ENCODE results near the gene PHLPP1.

- TF ChIP-seq CTCF (IDR thresholded peaks at IDR 0.05 in 8 of 11, conservative IDR thresholded peaks at IDR 0.05 in 3 of 11) (no peak), POLR2A (IDR thresholded peaks at IDR 0.05) (no peak), POLR2AphosphoS5 (IDR thresholded peaks at IDR 0.05) (no peak)
Measured at GRCh38 chr18:62876828-62877227, 161.5 kb downstream of the PHLPP1 start.

Measured in spleen (tissue), 7 donors.